Stimulated activated naive CD8-positive, alpha-beta T cell treated with anti-CD3 and anti-CD28 coated beads, Interleukin-15, amount 100 ng/mL, for 72 hours (primary cell): ENCODE results near the gene TMEM140.
"Not testable (repeated sequence)": the region's sequence is repeated elsewhere in the genome, so short reads cannot be mapped to it uniquely, and the experiment has no call there.

ENCODE experiments used
- ATAC-seq: fragments of 150-1000 bp; cut with Tn5 transposase; 2 replicates; pipeline ENCODE4 v1.10.0; 2021; ENCODE audit warnings: mild to moderate bottlenecking, moderate library complexity
- DNase-seq, 2 donors: peaks; one replicate each; pipeline ENCODE4 v3.0.0; 2021 to 2022
- H3K27ac Mint-ChIP-seq, 2 donors: one replicate each; pipeline ENCODE4 v1.8.0; 2022; ENCODE audit warnings: mild to moderate bottlenecking in 2 of 2, mixed read lengths in 2 of 2, moderate library complexity in 2 of 2
- H3K27me3 Mint-ChIP-seq: one replicate; pipeline ENCODE4 v1.8.0; 2022; ENCODE audit warnings: mixed read lengths
- H3K4me1 Mint-ChIP-seq: one replicate; pipeline ENCODE4 v1.8.0; 2022; ENCODE audit warnings: mild to moderate bottlenecking, mixed read lengths
- H3K4me3 Mint-ChIP-seq, 2 donors: one replicate each; pipeline ENCODE4 v1.8.0; 2022; ENCODE audit warnings: mild to moderate bottlenecking in 2 of 2, mixed read lengths in 2 of 2, moderate library complexity in 1 of 2
- H3K9me3 Mint-ChIP-seq, 2 donors: one replicate each; pipeline ENCODE4 v1.8.0; 2022; ENCODE audit warnings: mixed read lengths in 2 of 2

The TMEM140 gene

GRCh38 chr7:135165862-135166261 is 18.0 kb downstream of the TMEM140 start:
- Mint-ChIP-seq H3K27ac (peak overlapping the region in 1 of 2 donors; percentile 12), H3K4me3 (no peak overlapping the region), H3K4me1 (peaks cover 84% of the 10 kb centered on the region), H3K27me3 (no peaks in the 10 kb centered on the region), H3K9me3 (peaks cover 14 to 21% of the 10 kb centered on the region in 2 donors)
- no peak for DNase-seq
- ATAC-seq = no peak

- peaks cover 84% of the 10 kb centered on the region for H3K4me1 Mint-ChIP-seq
These were observed 18.6 kb downstream of the TMEM140 start for GRCh38 chr7:135166338-135166990.

GRCh38 chr7:135167365-135167917 is 19.6 kb downstream of the TMEM140 start:
- peaks cover 84% of the 10 kb centered on the region for H3K4me1 Mint-ChIP-seq
- no peak for ATAC-seq
- peak overlapping the region; percentile 58 to 93 for H3K4me3 Mint-ChIP-seq
- H3K27me3 Mint-ChIP-seq = no peaks in the 10 kb centered on the region
- peak overlapping the region; percentile 45 to 62 for H3K27ac Mint-ChIP-seq
- no peak for DNase-seq
- peaks cover 3 to 5% of the 10 kb centered on the region in 2 donors for H3K9me3 Mint-ChIP-seq

More at GRCh38 chr7:135166338-135166990, 18.6 kb downstream of the TMEM140 start:
- H3K4me3 Mint-ChIP-seq = peak overlapping the region; percentile 41 to 42
- no peak for DNase-seq
- no peak for ATAC-seq
- peak overlapping the region; percentile 63 to 72 for H3K27ac Mint-ChIP-seq
- H3K9me3 Mint-ChIP-seq = peaks cover 12 to 15% of the 10 kb centered on the region in 2 donors
- no peaks in the 10 kb centered on the region for H3K27me3 Mint-ChIP-seq

GRCh38 chr7:135168001-135168400 is 20.1 kb downstream of the TMEM140 start:
- no peaks in the 10 kb centered on the region for H3K9me3 Mint-ChIP-seq
- H3K27ac Mint-ChIP-seq = peak overlapping the region; percentile 60 to 84
- ATAC-seq = no peak
- H3K27me3 Mint-ChIP-seq = no peaks in the 10 kb centered on the region
- DNase-seq = no peak
- peaks cover 82% of the 10 kb centered on the region for H3K4me1 Mint-ChIP-seq
- peak overlapping the region; percentile 93 to 94 for H3K4me3 Mint-ChIP-seq

GRCh38 chr7:135168489-135169140 is 20.7 kb downstream of the TMEM140 start:
- Mint-ChIP-seq H3K9me3 (no peaks in the 10 kb centered on the region), H3K27ac (peak overlapping the region; percentile 60 to 93), H3K27me3 (no peaks in the 10 kb centered on the region), H3K4me1 (peaks cover 82% of the 10 kb centered on the region), H3K4me3 (peak overlapping the region; percentile 93 to 94)
- DNase-seq = no peak
- ATAC-seq = no peak

GRCh38 chr7:135169141-135169963 is 21.5 kb downstream of the TMEM140 start:
- Mint-ChIP-seq H3K4me3 (peak overlapping the region; percentile 93 to 94), H3K27me3 (no peaks in the 10 kb centered on the region), H3K4me1 (peaks cover 76% of the 10 kb centered on the region), H3K27ac (peak overlapping the region; percentile 93 to 95), H3K9me3 (no peaks in the 10 kb centered on the region)
- peak; percentile 56 to 74 for DNase-seq
- peak; percentile 65 for ATAC-seq

GRCh38 chr7:135169964-135170273 is 22.0 kb downstream of the TMEM140 start:
- Mint-ChIP-seq H3K4me1 (peaks cover 70% of the 10 kb centered on the region), H3K9me3 (no peaks in the 10 kb centered on the region), H3K4me3 (peak overlapping the region; percentile 93 to 94), H3K27me3 (no peaks in the 10 kb centered on the region), H3K27ac (peak overlapping the region; percentile 93 to 95)
- peak; percentile 0 for ATAC-seq
- no peak for DNase-seq

- DNase-seq (peak; percentile 88 to 94), ATAC-seq (peak; percentile 86)
- Mint-ChIP-seq H3K27me3 (no peaks in the 10 kb centered on the region), H3K9me3 (no peaks in the 10 kb centered on the region), H3K27ac (peak within 1 kb of the TSS; percentile 96 to 99), H3K4me1 (peaks cover 65% of the 10 kb centered on the region), H3K4me3 (peak within 1 kb of the TSS; percentile 93 to 94)
These were observed 22.6 kb downstream of the TMEM140 start, which contains the start of gene CYREN for GRCh38 chr7:135170274-135170997. Gene CYREN (minus strand): TSS chr7:135170707. CDS start chr7:135168922, 1,785 bp downstream.

GRCh38 chr7:135170998-135171481 is 23.2 kb downstream of the TMEM140 start:
- not testable (repeated sequence) for DNase-seq, H3K9me3 Mint-ChIP-seq, H3K27me3 Mint-ChIP-seq, ATAC-seq
- H3K4me1 Mint-ChIP-seq = peaks cover 59% of the 10 kb centered on the region
- H3K4me3 Mint-ChIP-seq = peak overlapping the region; percentile 93 to 94
- peak overlapping the region; percentile 96 to 99 for H3K27ac Mint-ChIP-seq

- peak overlapping the region; percentile 51 to 93 for H3K4me3 Mint-ChIP-seq
- not testable (repeated sequence) for DNase-seq, H3K27me3 Mint-ChIP-seq, ATAC-seq, H3K9me3 Mint-ChIP-seq
- peak overlapping the region in 1 of 2 donors; percentile 61 for H3K27ac Mint-ChIP-seq
- peaks cover 52% of the 10 kb centered on the region for H3K4me1 Mint-ChIP-seq
These were observed 23.9 kb downstream of the TMEM140 start for GRCh38 chr7:135171581-135172291.

GRCh38 chr7:135173916-135174315 is 26.0 kb downstream of the TMEM140 start:
- not testable (repeated sequence) for H3K4me3 Mint-ChIP-seq, DNase-seq, H3K9me3 Mint-ChIP-seq, H3K27me3 Mint-ChIP-seq, H3K27ac Mint-ChIP-seq, ATAC-seq
- H3K4me1 Mint-ChIP-seq = peaks cover 30% of the 10 kb centered on the region

- H3K4me1 Mint-ChIP-seq = peaks cover 20% of the 10 kb centered on the region
- H3K9me3 Mint-ChIP-seq = peaks cover 0 to 12% of the 10 kb centered on the region in 2 donors
- no peaks in the 10 kb centered on the region for H3K27me3 Mint-ChIP-seq
- no peak for DNase-seq
- no peak overlapping the region for H3K4me3 Mint-ChIP-seq
- no peak for ATAC-seq
- no peak overlapping the region for H3K27ac Mint-ChIP-seq
These were observed 27.1 kb downstream of the TMEM140 start for GRCh38 chr7:135174941-135175340.

GRCh38 chr7:135175931-135176330 is 28.1 kb downstream of the TMEM140 start:
- no peak overlapping the region for H3K4me3 Mint-ChIP-seq
- peaks cover 16% of the 10 kb centered on the region for H3K4me1 Mint-ChIP-seq
- no peaks in the 10 kb centered on the region for H3K27me3 Mint-ChIP-seq
- H3K9me3 Mint-ChIP-seq = peaks cover 0 to 12% of the 10 kb centered on the region in 2 donors
- DNase-seq = no peak
- H3K27ac Mint-ChIP-seq = no peak overlapping the region
- ATAC-seq = no peak

- ATAC-seq (no peak), DNase-seq (no peak)
- H3K9me3 Mint-ChIP-seq = peaks cover 9 to 25% of the 10 kb centered on the region in 2 donors
- H3K4me3 Mint-ChIP-seq = no peak overlapping the region
- H3K27me3 Mint-ChIP-seq = no peaks in the 10 kb centered on the region
- H3K4me1 Mint-ChIP-seq = peaks cover 3% of the 10 kb centered on the region
- H3K27ac Mint-ChIP-seq = no peak overlapping the region
These were observed 29.3 kb downstream of the TMEM140 start for GRCh38 chr7:135177028-135177696.
